ENCODE measurements around the gene EYA2. TPM values are rescaled to one million over a fixed set of nuclear protein-coding genes. Genes with fewer than 3 reads are reported as not detected.

The EYA2 gene
- total RNA-seq, 3 donors from 2014 or later (not counting 1 experiment from before 2014, with no cell fraction given) = 0.30 TPM; not detected in 2

DNA sequence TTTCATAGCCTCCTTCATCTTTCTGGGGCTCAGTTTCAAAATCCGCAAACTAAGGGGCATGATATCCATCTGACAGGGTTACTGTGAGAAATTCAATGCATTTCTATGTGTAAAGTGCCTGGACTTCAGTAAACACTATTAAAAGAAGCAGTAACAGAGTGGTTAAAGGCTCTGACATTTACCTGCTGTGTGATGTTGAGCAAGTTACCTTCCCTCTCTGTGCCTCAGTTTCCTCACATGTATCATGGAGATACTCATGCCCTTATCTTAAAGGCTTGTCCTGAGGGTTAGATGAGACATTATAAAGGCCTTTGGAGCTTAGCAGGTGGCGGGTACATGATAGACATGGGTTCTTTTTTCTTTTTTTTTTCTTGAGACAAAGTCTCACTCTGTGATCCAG lies 46.8 kb downstream of the EYA2 start:
- H3K36me3 Mint-ChIP-seq = no peaks in the 10 kb centered on the region
- DNase-seq (no peak), ATAC-seq (no peak)
- no peaks in the 10 kb centered on the region for H3K9me3 Mint-ChIP-seq
- no peaks in the 10 kb centered on the region for H3K4me1 ChIP-seq (ENCODE audit: control insufficient read depth, insufficient read depth, low read length)
- H3K27ac ChIP-seq (ENCODE audit: low read length) = no peak overlapping the region
- H3K4me1 Mint-ChIP-seq = no peaks in the 10 kb centered on the region
- TF ChIP-seq, protein P1, sequence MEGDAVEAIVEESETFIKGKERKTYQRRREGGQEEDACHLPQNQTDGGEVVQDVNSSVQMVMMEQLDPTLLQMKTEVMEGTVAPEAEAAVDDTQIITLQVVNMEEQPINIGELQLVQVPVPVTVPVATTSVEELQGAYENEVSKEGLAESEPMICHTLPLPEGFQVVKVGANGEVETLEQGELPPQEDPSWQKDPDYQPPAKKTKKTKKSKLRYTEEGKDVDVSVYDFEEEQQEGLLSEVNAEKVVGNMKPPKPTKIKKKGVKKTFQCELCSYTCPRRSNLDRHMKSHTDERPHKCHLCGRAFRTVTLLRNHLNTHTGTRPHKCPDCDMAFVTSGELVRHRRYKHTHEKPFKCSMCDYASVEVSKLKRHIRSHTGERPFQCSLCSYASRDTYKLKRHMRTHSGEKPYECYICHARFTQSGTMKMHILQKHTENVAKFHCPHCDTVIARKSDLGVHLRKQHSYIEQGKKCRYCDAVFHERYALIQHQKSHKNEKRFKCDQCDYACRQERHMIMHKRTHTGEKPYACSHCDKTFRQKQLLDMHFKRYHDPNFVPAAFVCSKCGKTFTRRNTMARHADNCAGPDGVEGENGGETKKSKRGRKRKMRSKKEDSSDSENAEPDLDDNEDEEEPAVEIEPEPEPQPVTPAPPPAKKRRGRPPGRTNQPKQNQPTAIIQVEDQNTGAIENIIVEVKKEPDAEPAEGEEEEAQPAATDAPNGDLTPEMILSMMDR (IDR thresholded peaks at IDR 0.05) = no peak
- no peaks in the 10 kb centered on the region for H3K36me3 ChIP-seq (ENCODE audit: control insufficient read depth, insufficient read depth, low read length)
- no peak overlapping the region for H3K27ac Mint-ChIP-seq
- no peak overlapping the region for H3K4me3 Mint-ChIP-seq
- H3K4me3 ChIP-seq (ENCODE audit: low read length) = no peak overlapping the region
- 88% methylated on average over 2 of the region's 2 CpGs for WGBS (ENCODE audit: insufficient coverage)
- H3K27me3 Mint-ChIP-seq (ENCODE audit: low read depth in 2 of 2) = peaks cover 4 to 11% of the 10 kb centered on the region in 2 donors
- no peaks in the 10 kb centered on the region for H3K27me3 ChIP-seq (ENCODE audit: control insufficient read depth, insufficient read depth, low read length)
- no peaks in the 10 kb centered on the region for H3K9me3 ChIP-seq (ENCODE audit: control insufficient read depth, insufficient read depth, low read length)
- intact Hi-C loops (cut with micrococcal nuclease) = no loop called here

DNA sequence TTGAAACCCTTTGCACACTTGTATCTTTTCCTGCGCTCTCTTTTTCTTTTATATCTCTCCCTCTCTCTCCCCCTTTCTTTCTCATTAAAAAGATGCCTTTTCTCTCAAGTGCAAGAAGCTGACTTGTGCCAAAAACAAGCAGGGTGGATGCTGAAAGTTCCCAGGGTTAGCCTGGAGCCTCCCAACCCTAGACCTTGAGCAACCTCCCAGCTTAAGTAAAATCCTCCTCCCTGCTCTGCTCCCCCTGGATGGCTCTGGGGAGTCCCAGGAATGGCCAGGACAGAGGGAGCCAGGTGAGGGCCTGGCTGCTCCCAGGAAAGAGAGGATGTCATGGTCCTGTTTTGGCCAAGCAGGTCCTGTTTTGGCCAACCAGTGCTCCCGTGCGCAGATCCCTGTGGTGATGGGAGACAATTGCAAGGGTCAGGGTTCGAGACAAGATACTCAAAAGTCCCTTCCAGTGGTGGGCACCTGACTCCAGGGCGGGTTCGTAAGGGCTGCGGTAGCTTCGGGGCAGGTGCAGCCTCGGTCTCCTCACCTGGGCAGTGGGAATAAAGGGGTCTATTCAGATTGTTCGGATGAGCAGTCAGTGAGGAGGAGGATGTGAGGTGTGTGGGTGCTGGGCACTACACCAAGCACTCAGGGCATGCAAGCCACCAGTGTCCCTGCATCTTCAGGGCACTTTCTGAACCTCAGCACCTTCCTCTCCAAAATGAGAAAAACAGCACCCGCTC lies 49.4 kb downstream of the EYA2 start:
- WGBS (ENCODE audit: insufficient coverage) = 87% methylated on average over 10 of the region's 11 CpGs
- Mint-ChIP-seq H3K36me3 (no peaks in the 10 kb centered on the region), H3K4me3 (no peak overlapping the region), H3K27ac (no peak overlapping the region), H3K4me1 (no peaks in the 10 kb centered on the region), H3K27me3 (ENCODE audit: low read depth in 2 of 2) (peaks cover 0 to 6% of the 10 kb centered on the region in 2 donors), H3K9me3 (no peaks in the 10 kb centered on the region)
- DNase-seq (no peak), ATAC-seq (no peak)
- H3K9me3 ChIP-seq (ENCODE audit: control insufficient read depth, insufficient read depth, low read length) = no peaks in the 10 kb centered on the region
- TF ChIP-seq, protein P1 (IDR thresholded peaks at IDR 0.05) = no peak
- H3K4me3 ChIP-seq (ENCODE audit: low read length) = no peak overlapping the region
- no peaks in the 10 kb centered on the region for H3K27me3 ChIP-seq (ENCODE audit: control insufficient read depth, insufficient read depth, low read length)
- intact Hi-C loops (cut with micrococcal nuclease) = no loop called here
- H3K4me1 ChIP-seq (ENCODE audit: control insufficient read depth, insufficient read depth, low read length) = no peaks in the 10 kb centered on the region
- no peak overlapping the region for H3K27ac ChIP-seq (ENCODE audit: low read length)
- no peaks in the 10 kb centered on the region for H3K36me3 ChIP-seq (ENCODE audit: control insufficient read depth, insufficient read depth, low read length)

DNA sequence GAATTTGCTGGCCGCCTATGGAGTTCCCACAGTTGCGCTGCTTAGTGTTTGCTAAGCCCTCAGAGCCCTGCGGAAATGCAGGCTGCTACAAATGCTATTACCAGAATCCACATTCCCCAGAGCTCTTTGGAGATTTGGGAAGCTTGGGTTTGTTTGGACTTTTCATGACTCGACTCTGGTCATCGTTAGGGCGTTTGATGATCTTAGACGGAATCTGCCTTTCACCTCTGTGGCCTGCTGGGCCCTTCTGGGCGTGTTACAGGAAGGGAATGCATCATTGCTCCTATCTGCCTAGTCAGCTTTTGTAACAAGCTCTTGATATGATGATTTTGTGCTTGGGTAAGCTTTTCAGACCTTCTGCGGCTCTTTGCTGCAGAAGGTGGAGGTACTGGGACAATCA lies 50.8 kb downstream of the EYA2 start:
- Mint-ChIP-seq H3K4me1 (no peaks in the 10 kb centered on the region), H3K4me3 (no peak overlapping the region)

More for the DNA sequence above, 50.8 kb downstream of the EYA2 start:
- no peaks in the 10 kb centered on the region for H3K9me3 ChIP-seq (ENCODE audit: control insufficient read depth, insufficient read depth, low read length)
- no peak overlapping the region for H3K4me3 ChIP-seq (ENCODE audit: low read length)
- H3K27me3 ChIP-seq (ENCODE audit: control insufficient read depth, insufficient read depth, low read length) = no peaks in the 10 kb centered on the region
- H3K4me1 ChIP-seq (ENCODE audit: control insufficient read depth, insufficient read depth, low read length) = no peaks in the 10 kb centered on the region
- H3K27me3 Mint-ChIP-seq (ENCODE audit: low read depth in 2 of 2) = peaks cover 0 to 14% of the 10 kb centered on the region in 2 donors
- no peaks in the 10 kb centered on the region for H3K36me3 Mint-ChIP-seq
- DNase-seq = no peak
- WGBS (ENCODE audit: insufficient coverage) = 74% methylated on average over 9 of the region's 9 CpGs
- no peak overlapping the region for H3K27ac ChIP-seq (ENCODE audit: low read length)
- no peaks in the 10 kb centered on the region for H3K36me3 ChIP-seq (ENCODE audit: control insufficient read depth, insufficient read depth, low read length)
- TF ChIP-seq, protein P1 (IDR thresholded peaks at IDR 0.05) = no peak
- H3K27ac Mint-ChIP-seq = no peak overlapping the region
- no peak for ATAC-seq
- intact Hi-C loops (cut with micrococcal nuclease) = no loop called here
- H3K9me3 Mint-ChIP-seq = no peaks in the 10 kb centered on the region

Data from natural killer cell (primary cell).